NCI-H526 treated with DMSO at 0.1 percent for 48 hours (cell line): ENCODE results near the gene SPTBN2.

ENCODE experiments used
- DNase-seq: peaks from one replicate; lab custom pipeline; 2025; lab: John Stamatoyannopoulos, UW

SPTBN2 gene

DNA sequence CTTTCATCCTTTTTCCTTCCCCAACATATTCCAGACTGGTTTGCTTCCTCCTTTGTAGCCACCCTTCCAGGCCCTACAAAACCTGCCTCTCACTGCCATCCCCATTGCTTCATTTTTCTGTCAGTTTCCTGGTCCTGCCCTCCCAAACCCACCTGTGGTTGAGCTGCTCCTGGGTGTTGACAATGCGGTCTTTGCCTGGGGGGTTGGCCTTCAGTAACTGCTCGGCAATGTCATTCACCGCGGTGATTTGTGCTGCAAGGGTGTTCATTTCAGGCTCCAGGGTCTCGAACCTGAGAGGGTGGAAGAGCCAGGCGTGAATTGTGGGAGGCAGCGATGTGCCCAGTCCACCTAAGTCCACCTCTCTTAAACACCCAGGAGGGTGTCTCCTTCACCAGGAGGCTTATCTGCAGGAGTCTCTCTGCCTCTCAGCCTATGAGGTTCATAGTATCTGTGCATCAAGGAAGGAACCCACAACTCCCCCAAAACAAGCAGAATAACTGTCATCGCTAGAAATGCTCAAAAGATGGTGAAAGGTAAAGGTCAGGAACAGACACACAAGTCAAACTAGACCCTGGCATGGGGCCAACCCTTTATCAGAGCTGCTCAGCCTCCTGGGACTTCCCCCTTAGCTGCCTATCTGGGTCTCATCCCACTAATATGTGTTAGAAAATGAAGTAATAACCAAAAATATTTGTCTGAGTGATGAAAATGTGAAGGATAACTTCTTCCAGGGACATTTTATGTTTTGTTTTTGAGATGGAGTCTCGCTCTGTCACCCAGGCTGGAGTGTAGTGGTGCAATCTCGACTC is 27.4 kb downstream of the SPTBN2 start:
- DNase-seq: no peak

DNA sequence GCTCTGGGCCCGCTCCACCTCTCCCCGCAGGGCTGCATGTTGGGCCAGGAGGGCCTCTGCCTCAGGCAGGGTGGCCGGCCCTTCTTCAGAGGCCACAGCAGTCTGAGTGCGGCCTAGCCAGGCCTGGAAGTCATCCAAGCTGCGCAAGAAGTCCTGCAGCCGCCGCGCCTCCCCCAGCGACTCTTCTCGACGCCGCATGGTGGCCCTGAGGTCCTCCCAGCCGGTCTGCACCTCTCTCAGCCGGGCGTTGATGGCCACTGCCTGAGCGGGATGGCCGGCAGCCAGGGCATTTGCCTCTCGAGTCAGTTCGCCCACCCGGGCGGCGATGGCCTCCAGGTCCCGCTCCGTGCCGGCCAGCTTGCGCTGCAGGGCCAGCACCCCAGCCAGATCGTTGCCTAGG is 28.3 kb downstream of the SPTBN2 start:
- DNase-seq: no peak

DNA sequence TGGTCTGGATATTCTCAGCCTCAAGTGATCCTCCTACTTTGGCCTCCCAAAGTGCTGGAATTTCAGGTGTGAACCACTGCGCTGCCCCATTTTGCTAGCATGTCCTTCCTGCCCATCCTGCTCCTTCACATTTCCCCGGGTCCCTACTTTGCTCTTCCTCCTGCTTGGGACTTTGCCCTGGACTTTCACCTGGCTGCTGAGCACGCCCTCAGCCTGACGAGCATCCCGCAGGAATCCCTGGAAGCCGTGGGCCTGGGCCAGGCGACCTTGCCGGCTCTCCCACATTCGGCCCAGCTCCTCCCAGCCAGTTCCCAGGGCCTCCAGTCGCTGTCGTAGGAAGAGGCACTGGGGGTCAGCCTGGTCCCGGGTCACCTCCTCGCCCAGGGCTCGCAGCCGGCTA is 28.7 kb downstream of the SPTBN2 start:
- DNase-seq: no peak

DNA sequence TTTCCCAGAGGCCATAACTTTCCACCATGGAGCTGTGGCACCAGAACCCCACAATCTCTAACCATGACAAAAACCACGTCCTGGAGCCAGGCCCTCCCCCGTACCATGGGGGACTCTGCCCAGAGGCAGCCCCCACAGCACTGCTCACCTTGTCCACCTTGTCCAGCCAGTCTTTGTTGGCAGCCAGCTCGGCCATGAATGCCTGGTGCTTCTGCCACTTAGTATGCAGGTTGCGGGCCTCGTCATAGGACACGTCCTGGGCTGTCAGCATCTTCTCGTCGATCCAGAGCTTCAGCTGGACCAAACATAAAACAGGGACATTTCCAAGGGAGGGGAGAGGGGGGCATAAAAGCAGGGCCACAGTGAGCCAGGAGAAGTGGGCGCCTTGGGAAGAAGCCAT is 30.5 kb downstream of the SPTBN2 start:
- DNase-seq: no peak

DNA sequence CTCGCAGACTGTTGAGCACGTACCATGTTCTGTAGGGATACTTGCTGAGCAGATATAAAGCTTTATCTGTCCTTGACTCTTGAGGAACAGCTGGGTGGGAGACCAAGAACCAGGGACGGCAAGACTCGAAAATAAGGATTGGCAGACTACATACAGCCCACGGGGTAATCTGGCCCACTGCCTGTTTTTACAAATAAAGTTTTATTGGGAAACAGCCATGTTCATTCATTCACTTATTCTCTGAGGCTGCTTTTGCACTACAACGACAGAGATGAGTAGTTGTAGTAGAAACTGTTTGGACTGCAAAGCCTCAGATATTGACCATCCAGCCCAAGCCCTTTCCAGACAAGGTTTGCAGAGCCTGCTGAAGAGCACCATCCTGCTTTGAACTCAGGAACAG is 31.0 kb downstream of the SPTBN2 start:
- no peak for DNase-seq

DNA sequence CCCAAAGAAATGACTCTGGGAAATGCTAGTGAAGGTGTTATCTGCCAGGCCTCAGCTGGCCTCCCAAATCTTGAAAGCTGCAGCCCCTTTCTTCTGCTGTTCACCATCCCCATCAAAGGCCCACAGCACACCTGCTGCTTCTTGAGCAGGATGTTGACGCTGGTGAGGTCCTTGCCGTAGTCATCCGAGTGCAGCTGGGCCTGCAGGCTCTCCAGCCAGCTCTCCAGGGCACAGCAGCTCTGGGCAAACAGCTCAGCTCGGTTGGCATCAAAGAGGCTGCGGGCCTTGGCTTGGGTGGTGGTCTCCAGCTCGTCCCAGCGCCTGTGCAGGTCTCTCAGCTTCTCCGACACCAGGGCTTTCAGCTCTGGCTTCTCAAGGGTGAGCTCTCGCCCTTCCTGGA is 32.9 kb downstream of the SPTBN2 start:
- DNase-seq: no peak

DNA sequence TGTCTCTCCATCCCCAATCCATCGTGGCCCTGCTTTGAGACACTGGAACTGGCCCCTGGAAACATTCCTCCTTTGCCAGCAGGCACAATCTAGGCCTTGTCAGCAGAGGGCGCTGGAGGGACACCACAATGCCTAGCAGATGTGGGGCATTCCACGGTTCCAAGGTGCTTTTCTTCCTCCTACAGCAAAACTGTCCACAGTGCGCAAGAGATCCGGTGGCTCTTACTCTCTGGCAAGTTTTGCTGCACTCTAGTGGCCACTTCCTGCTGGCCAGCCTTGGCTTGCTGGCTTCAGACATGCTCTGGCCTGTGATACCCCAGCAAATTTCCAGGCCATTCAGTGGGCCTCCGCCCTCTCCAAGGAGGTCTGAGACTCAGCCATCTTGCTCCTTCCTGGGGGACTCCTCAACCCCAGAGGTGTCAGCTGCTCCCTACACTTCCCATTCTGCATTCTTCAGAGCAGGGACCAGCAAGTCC is 34.2 kb downstream of the SPTBN2 start:
- DNase-seq: peak; percentile 79

DNA sequence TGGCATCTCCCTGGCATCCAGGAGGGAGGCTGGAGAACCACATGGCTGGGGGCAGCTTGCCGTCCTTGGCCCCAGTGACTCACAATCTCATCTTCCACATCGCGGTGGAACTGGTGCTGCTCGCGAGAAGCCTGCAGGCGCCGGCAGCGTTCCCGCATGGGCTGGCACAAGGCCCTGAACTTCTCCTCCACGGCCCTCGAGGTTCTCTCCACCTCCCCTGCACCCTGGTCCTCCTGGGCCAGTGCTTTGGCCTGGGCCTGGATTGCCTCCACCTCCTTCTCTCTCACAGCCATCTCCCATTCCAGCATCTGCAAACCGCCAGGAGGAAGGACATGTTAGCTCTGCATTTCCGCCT is 35.0 kb downstream of the SPTBN2 start:
- no peak for DNase-seq

DNA sequence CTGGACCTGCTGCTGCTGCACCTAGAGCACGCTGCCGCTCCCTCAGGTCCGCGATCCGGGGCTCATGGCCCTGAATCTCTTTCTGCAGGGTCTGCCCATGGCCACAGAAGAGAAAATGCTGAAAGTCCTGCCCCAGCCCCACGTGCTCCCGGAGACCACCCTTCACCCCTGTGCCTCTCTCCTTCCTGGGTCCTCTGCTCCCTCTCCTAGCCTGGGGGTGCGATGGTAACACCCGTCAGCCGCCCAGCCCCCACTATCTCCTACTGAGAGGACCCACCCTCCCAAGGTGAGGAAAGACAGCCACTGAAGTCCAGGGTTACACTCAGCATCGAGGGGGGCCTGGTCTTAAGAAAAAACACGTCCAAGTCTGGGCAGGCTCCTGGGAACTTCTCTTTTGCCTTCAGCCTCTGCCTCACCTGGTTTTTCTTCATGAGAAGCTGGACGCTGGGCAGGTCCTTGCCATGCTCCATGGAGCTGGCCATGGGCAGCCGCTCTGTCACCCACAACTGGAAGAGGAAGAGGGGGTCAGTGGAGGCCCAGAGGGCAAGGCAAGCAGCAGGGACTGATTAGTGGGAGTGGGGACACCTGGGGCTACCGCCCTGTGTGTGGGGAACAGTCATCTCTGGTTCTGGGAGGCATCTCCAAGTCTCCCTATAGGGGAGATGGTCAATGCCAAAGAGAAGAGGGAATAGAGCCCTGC is 35.5 kb downstream of the SPTBN2 start:
- no peak for DNase-seq

DNA sequence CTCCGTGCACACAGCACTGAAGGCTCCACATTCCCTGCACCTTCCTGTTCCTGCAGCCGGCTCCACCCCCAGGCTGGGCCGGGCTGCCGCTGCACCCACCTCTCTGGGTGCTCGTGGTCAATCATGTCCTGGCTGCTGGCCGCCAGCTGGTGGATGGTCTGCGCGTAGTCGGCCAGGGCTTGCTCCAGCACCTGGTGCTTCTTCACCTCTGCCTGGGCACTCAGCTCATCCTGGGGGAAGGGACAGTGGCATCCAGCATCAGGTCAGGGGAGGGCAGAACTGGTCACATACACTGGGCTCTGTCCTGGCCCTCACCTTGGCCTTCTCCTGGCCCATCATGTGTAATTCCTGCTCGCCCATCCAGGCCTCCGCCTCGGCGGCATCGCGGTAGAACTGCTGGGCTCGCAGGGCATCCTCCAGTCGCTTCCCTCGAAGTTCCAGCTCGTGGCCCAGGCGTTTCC is 36.1 kb downstream of the SPTBN2 start:
- no peak for DNase-seq

DNA sequence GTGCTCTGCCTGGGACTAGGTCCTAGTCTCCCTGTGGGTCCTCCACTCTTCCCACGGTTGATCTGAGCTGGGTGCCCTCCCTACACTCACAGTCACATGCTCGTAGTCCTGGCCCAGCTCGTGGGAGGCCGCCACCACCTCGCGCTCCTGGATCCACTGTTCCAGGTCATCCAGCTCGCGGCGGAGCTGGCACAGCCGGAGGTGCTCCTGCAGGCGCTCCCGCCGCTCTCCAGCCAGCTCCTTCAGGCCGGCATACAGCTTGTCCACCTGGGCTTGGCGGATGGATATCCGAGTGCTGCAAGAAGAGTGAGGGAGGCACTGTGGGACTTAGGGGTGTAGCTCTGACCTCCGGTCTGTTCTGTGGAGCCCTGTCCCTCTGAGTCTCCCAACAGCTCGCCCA is 36.6 kb downstream of the SPTBN2 start:
- no peak for DNase-seq

DNA sequence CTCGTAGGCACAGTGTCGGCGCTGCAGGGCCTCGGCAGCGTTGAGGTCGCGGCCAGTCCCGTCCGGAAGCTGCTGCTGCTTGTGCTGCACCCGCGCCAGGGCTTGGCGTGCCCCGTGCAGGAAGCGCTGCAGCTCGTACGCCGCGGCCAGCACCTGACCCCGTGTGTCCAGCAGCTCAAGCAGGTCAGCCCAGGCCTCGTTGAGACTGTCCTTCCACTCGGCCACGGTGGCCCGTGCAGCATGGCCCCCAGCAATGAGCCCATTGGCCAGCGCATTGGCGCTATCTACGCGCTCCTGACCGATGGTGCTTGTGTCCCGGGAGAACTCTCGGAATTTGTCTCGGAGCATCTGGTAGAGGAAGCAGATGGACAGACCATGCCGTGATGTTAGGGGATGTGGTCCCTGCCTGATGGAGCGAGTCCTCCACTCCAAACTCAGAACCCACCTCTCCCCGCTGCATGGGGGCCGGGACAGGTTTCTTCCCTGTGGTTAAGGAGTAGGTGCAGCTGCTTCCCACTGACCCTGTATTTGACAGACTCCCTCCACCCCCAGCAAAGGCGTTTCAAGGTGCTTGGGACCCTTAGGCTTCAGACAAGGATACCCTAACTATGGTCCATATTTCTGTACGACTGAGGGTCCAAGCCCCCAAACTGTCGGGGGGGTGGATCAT is 37.6 kb downstream of the SPTBN2 start:
- DNase-seq: no peak

DNA sequence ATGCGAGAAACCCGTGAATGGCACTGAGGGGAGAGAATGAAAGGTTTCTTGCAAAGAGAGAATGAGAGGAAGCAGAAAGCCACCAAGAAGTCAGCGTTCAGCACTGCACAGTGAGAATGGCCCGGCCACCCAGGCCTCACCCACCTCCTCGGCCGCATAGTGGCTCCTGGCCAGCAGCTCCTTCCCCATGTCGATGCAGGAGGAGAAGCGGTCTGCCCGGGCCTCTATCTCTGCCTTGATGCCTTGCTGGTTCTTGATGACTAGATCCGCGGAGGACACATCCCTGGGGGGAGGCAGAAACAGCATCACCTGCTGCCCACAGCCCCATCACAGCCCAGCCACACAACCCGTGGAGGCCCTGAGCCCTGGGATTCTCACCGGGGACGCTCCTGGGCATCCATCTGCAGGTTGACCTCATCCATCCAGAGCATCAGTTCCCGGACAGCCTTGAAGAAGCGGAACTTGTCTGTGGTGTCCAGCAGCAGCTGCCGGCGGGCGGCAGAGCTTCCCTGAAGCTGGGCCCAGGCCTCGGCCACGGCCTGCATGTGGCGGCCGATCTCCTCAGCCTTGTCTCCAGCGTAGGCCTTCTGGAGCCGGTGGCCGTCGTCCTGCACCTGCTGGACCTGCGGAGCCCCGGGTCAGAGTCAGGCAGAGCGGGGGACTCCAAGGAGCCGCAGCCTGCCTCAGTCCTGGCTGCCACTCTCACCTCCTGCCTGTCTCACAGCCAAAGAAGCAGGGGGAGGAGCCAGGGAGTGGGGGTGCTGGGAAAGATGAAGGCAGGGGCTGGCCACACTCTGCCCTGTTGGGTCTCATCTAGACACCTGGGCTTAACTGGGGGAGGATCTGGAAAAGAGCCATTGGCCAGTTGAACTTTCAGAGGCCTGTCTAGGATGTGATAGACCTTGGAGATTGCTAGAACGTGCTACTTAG is 39.1 kb downstream of the SPTBN2 start:
- no peak for DNase-seq

DNA sequence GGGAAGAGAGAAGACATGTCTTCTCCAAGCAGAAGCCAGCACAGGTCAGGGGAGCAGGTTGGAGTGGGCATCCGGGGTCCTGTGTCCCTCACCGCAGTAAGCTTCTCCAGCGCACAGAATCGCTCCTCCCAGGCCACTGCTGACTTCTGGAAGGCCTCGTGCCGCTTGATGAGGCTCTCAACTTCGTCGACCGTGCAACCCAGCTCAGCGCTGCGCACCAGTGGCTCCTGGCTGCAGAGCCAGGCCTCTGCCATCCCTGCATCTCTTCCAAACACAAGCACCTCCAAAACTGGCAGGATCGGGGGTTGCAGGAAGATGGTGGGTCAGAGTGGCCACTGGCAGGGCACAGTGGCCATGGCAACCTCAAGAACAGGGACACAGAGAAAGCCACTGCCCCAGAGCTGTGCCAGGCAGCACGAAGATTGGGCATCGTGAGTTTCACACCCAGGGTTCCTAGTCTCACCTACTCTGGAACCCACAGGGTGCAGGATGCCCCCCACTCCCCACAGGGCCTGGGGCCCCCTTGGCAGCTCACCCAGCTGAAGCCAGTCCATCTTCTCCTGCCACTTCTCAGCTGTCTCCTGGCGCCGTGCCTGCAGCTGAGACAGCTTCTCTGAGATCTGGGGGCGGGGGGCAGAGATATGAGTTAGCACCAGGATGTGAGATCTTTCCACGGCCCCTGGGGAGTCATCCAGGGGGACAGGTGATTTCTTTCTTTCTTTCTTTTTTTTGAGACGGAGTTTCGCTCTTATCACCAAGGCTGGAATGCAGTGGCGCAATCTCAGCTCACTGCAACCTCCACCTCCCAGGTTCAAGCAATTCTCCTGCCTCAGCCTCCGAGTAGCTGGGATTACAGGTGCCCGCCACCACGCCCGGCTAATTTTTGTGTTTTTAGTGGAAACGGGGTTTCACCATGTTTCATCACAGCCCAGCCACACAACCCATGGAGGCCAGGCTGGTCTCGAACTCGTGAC is 40.2 kb downstream of the SPTBN2 start:
- no peak for DNase-seq

DNA sequence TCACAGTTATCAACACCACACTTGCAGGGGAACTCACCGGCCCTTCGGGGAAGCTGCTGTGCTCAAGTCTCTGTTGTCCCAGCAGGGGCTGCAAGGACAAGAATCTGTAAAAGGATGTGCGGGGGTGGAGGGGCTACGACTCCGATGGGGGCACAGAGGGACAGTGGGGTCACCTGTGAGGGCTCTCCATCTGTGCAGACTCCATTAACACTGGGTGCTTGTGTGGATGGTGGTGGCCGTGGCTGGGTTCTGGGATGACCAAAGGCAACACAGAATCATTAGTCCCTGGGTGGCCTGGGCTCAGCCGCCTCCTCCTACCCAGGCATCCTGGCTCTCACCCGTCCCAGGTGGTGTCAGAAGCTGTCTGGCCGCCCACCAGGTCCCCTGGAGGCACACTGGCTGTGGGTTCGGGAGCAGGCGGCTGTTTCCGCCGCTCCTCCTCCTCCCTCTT is 41.2 kb downstream of the SPTBN2 start:
- no peak for DNase-seq

DNA sequence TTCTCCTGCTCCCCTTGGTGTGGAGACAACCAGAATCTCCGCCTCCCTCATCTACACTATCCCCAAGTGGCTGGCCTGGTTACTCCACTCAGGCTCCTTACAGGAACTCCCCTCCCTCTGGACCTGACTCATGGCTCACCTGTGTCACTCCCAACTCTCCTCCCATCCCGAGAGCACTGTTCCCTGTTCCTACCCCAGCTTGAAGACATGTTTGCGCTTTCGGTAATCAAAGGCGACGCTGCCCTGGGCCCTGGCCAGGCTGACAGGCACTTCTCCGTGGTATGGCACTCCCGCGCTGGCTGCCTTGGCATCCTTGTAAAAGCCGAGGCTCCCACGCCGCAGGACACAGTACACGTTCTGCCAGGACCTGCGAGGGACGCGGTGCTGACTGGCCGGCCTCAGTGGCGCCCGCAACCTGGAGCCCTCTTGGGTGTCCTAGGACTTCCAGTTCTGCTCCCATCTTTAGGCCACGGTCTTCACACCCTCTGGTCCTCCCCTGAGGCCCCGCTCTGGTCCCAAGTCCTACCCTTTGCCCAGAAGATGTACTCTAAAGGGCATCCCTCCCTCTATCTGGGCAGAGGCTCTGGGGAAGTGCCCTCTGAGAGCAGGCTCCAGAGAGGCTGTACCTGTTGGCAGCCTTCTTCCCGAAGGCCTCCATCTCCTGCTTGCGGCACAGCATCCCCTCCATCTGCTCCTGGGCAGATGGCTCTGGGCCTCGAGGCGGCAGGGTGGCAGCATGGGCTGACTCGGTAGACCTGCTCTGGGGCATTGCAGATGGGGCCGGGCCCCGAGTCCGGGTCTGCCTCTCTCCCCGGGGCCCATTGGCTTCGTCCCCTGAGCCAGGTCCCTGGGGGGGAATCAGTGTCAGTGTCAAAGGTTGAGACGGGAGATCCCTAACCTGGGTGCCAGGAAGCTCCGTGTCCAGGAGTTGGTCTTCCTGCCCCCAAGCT is 41.9 kb downstream of the SPTBN2 start:
- DNase-seq: no peak

DNA sequence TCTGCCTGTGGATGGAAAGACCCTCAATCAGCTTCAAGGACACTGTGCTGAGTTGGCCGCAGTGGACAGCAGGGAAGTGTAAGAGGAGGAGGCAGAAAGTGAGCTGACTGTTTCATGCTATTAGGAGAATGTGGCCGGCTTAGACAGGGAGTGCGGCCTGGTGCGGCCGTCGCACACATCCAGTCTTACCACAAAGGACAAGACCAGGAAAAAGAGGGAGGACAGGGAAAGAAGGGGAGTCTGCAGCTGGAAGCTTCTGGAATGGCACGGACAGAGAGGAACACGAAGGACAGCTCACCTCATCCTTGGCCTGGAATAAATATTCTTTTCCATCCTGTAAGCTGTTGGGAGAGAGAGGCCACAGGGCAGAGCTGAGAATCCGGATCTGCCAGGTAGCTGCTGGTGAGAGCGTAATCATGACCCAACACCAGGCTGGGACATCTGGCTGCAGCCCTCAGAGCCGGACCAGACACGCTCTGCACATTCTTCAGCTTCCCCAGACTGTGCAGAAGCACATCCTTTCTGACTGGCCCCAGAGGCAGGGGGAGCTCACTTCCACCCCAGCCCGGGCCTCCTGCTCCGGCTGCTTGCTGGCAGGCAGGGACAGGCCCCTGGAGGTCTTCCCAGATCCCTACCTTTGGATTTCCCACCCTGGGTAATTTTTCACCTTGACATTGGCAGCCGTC is 42.8 kb downstream of the SPTBN2 start:
- DNase-seq: no peak

DNA sequence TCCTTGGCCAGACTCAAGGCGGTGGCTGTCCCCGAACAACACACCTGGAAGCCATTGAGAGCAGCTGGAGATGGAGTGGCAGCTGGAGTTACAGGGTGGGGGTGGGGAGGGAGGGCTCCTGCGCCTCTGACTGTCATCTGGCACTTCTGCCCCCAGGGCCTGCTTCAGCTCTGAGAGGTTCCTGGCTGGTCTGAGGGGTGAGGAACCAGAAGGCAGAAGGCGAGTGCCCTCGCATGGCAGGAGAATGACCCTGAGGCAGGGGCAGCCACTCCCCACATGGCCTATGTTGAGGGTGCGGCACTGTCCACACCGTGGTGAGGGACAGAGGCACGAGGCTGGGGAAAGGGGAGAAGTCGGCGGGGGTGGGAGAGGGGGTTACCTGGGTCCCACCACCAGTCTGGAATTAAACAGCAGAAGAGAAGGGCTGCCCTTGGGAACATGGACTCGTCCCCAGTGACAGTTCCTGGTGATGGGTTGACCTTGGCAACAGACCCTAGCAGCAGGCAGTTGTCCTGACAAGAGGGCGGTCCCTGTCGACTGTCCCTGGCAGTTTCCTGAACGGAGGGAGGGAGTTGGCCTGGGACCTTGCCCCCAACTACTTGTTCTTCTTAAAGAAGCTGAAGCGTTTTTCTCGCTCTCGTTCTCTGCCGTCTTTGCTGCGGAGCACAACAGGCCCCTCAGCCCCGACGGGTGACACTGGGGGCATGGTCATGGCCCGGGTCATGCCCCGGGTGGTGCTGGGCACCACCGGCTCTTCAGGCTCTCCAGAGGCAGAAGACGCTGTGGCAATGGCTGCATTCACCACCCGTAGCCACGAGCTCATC is 43.5 kb downstream of the SPTBN2 start:
- DNase-seq: no peak
